CD4-positive, alpha-beta T cell treated with Interleukin-2 at 100 ng/mL for 4 hours (primary cell): Measurements from ENCODE around the gene STXBP6.
"Not testable (repeated sequence)": the region's sequence is repeated elsewhere in the genome, so short reads cannot be mapped to it uniquely, and the experiment has no call there.

Source experiments
- DNase-seq: peaks from one replicate; pipeline ENCODE4 v3.0.0-alpha.2; 2020; ENCODE audit warnings: low spot score

The STXBP6 gene

DNA sequence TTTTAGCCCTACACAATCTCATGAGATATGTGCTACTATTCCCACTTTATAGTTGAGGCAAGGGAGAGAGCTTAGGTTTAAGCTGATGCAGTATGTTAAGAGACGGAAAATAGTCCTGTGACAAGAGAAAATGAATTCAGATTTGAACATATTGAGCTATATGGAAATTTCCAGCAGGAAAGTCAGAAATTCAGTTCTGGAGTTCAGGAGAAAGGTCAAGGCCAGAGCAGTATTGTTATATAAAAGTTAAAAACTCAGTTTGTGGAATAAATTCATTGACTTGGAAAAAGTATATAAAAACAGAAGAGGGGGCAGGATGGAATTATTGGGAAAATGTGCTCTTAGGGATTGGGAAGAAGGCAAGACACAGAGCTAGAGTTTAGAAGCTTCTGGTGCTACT lies 248.9 kb downstream of the STXBP6 start:
- no peak for DNase-seq

- no peak for DNase-seq
Observed at GRCh38 chr14:24798911-24799462, 251.0 kb downstream of the STXBP6 start.

DNA sequence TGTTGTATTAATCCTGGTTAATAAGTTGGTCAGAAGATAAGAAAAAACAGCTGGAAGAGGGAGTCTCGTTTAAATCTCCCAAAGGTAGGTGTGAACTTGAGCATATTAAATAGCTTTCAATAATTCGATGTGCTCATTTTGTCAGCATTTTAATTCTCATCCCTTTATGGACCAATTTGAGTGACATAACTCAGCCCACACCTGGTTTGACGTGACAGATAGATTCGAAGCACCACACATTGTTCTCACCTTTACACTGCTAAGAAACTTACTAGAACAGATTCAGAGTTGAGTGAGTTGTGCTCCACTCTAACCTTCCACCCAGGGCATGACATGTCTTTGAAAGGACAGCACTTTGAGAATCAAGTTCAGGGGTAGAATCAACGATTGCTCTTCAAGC lies 254.5 kb downstream of the STXBP6 start:
- no peak for DNase-seq

GRCh38 chr14:24794644-24795305 lies 255.2 kb downstream of the STXBP6 start:
- no peak for DNase-seq

- no peak for DNase-seq
Observed at GRCh38 chr14:24790196-24790595, 259.8 kb downstream of the STXBP6 start.

- no peak for DNase-seq
Observed at GRCh38 chr14:24789378-24789884, 260.5 kb downstream of the STXBP6 start.

- no peak for DNase-seq
Observed at GRCh38 chr14:24785698-24786097, 264.2 kb downstream of the STXBP6 start.

GRCh38 chr14:24784981-24785380 lies 265.0 kb downstream of the STXBP6 start:
- no peak for DNase-seq

GRCh38 chr14:24783791-24784190 lies 266.2 kb downstream of the STXBP6 start:
- DNase-seq = no peak

DNA sequence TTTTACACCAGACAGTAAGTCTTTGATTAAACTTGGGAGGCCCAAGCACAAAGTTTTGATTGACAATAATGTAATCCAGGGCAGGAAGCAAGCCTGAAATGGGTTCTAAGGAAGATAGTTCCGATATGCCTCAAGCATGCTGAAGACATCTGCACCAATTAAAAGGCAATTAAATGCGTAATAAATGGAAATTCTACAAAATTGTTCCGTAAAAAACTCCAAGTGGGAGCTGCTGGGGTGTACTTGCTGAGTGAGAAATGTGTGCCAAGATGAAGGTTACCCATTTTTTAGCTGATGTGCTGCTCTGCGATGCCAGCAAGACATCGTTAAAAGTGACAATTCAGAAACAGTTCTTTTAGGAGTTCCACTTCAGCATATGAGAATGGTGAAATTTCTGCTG lies 269.7 kb downstream of the STXBP6 start:
- DNase-seq = no peak

- DNase-seq = no peak
Observed at GRCh38 chr14:24777678-24778077, 272.3 kb downstream of the STXBP6 start.

DNA sequence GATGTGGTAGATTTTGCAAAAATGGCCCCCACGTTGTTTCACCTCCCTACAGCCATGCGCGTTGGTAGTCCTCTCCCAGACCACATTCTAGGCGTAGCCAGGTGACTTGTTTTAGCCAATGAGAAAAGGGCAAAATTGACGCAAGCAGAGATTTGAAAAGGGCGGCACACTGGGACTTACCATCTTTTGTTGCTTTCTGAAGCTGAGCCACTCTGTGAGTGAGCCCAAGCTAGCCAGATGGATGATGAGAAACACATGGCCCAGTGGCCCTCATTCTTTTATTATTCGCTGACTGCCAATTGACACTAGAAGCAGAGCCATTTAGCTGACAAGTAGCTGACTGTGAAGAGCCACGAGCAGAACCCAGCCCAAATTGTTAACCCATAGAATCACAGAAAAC lies 274.0 kb downstream of the STXBP6 start:
- no peak for DNase-seq

- DNase-seq = no peak
Observed at GRCh38 chr14:24774187-24774915, 275.6 kb downstream of the STXBP6 start.

GRCh38 chr14:24773564-24773963 lies 276.4 kb downstream of the STXBP6 start:
- DNase-seq = not testable (repeated sequence)

DNA sequence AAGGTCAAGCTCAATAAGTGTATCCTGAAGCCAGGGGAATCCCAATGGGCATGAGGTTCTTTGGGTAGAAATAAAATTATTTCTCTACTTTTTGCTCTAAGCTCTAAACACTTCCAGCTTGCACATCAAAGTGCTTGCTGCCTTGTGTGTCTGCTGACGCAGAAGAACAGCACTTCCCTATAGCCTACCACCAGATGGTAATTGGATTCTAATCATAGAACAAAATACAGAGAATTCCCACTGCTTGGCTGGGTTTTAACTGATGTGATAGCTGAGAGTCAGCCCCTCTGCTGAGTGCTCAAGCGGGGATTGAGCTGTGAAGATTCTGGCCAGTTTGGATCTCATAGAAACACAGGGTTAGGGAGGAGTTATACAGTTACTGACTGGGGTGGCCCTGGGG lies 283.5 kb downstream of the STXBP6 start:
- no peak for DNase-seq

DNA sequence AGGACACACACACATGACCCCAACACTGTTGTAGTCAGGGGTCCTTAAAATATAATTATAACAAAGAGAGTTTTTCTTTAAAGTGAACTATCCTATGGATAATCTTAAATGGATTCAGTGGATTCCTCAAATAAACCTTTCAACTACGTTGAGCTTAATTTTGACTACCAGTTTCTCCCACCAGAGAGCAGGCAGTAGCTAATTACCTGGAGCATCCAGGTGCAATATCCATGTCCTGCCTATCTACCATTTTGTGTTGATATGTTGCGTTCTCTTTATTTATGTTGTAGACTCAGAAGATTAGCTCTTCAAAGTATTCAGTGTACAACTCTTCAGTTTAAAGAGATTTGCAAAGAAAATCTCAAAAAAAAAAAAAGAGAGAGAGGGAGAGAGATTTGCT lies 288.8 kb downstream of the STXBP6 start:
- no peak for DNase-seq
